MG63 (cell line): Measurements from ENCODE around the gene SPATA13. TPM values are rescaled to one million over a fixed set of nuclear protein-coding genes. Genes with fewer than 3 reads are reported as not detected.

Experiments used
- DNase-seq: peaks from one replicate; pipeline ENCODE4 v3.0.0-alpha.2; 2020
- H3K27me3 ChIP-seq: fragments of 250-450 bp; sonication (Bioruptor Pico); 2 replicates; pipeline ENCODE4 v1.5.1; 2020; ENCODE audit warnings: mild to moderate bottlenecking, moderate library complexity
- H3K36me3 ChIP-seq: fragments of 250-450 bp; sonication (Bioruptor Pico); 2 replicates; pipeline ENCODE4 v1.5.1; 2020; ENCODE audit warnings: mild to moderate bottlenecking, moderate library complexity
- H3K4me3 ChIP-seq: fragments of 250-450 bp; sonication (Bioruptor Pico); 2 replicates; pipeline ENCODE4 v1.5.1; 2020; ENCODE audit warnings: mild to moderate bottlenecking, moderate library complexity
- H3K9me3 ChIP-seq: fragments of 250-450 bp; sonication (Bioruptor Pico); 2 replicates; pipeline ENCODE4 v1.5.1; 2020; ENCODE audit warnings: mild to moderate bottlenecking, moderate library complexity
- total RNA-seq: library from RNA; depleted of rRNA; stranded (reverse); fragments of >200 nt; shearing (Covaris generic); gene quantifications from 2 replicates; pipeline ENCODE4 v1.2.3, GENCODE V29; 2014; ENCODE audit warnings: low replicate concordance

SPATA13 gene
- total RNA-seq, 1 experiment from 2014 or later, result 3.9 TPM

- Histone ChIP-seq H3K4me3 (no peak overlapping the region), H3K36me3 (no peaks in the 10 kb centered on the region; the same call in 1 of the 2 replicates), H3K27me3 (no peaks in the 10 kb centered on the region), H3K9me3 (no peaks in the 10 kb centered on the region)
- DNase-seq, result peak; percentile 23
These were observed 16.0 kb downstream of the SPATA13 start for GRCh38 chr13:24176351-24177101.

- Histone ChIP-seq H3K9me3 (no peaks in the 10 kb centered on the region), H3K27me3 (no peaks in the 10 kb centered on the region)
- DNase-seq, result no peak
These were observed 18.4 kb downstream of the SPATA13 start for GRCh38 chr13:24178847-24179485.

GRCh38 chr13:24179486-24179850 lies 18.9 kb downstream of the SPATA13 start:
- no peak for DNase-seq
- Histone ChIP-seq H3K9me3 (no peaks in the 10 kb centered on the region), H3K4me3 (no peak overlapping the region), H3K36me3 (no peaks in the 10 kb centered on the region), H3K27me3 (no peaks in the 10 kb centered on the region)

More at GRCh38 chr13:24178847-24179485, 18.4 kb downstream of the SPATA13 start:
- no peaks in the 10 kb centered on the region for H3K36me3 ChIP-seq
- H3K4me3 ChIP-seq, result no peak overlapping the region

GRCh38 chr13:24180750-24181377 lies 20.3 kb downstream of the SPATA13 start:
- H3K27me3 ChIP-seq, result no peaks in the 10 kb centered on the region
- H3K9me3 ChIP-seq, result no peaks in the 10 kb centered on the region
- DNase-seq, result no peak
- H3K36me3 ChIP-seq, result no peaks in the 10 kb centered on the region
- no peak overlapping the region for H3K4me3 ChIP-seq

- no peak for DNase-seq
- no peaks in the 10 kb centered on the region for H3K27me3 ChIP-seq
- H3K9me3 ChIP-seq, result no peaks in the 10 kb centered on the region
- H3K36me3 ChIP-seq, result no peaks in the 10 kb centered on the region
- H3K4me3 ChIP-seq, result no peak overlapping the region
These were observed 21.6 kb downstream of the SPATA13 start for GRCh38 chr13:24181991-24182702.

- H3K9me3 ChIP-seq, result no peaks in the 10 kb centered on the region
- H3K27me3 ChIP-seq, result no peaks in the 10 kb centered on the region
- DNase-seq, result no peak
- no peaks in the 10 kb centered on the region for H3K36me3 ChIP-seq
- no peak overlapping the region for H3K4me3 ChIP-seq
These were observed 22.2 kb downstream of the SPATA13 start for GRCh38 chr13:24182703-24183081.

GRCh38 chr13:24183741-24184182 lies 23.2 kb downstream of the SPATA13 start:
- Histone ChIP-seq H3K27me3 (no peaks in the 10 kb centered on the region), H3K9me3 (peaks cover under 1% of the 10 kb centered on the region; the same call in 1 of the 2 replicates), H3K36me3 (no peaks in the 10 kb centered on the region), H3K4me3 (no peak overlapping the region)
- DNase-seq, result no peak

GRCh38 chr13:24184265-24184841 lies 23.8 kb downstream of the SPATA13 start:
- Histone ChIP-seq H3K36me3 (no peaks in the 10 kb centered on the region), H3K9me3 (peaks cover 3% of the 10 kb centered on the region; the same call in 1 of the 2 replicates), H3K27me3 (no peaks in the 10 kb centered on the region), H3K4me3 (no peak overlapping the region)
- DNase-seq, result no peak

- DNase-seq, result no peak
- Histone ChIP-seq H3K36me3 (no peaks in the 10 kb centered on the region), H3K27me3 (no peaks in the 10 kb centered on the region), H3K9me3 (peaks cover 3% of the 10 kb centered on the region; the same call in 1 of the 2 replicates), H3K4me3 (no peak overlapping the region)
These were observed 24.4 kb downstream of the SPATA13 start for GRCh38 chr13:24184882-24185281.

GRCh38 chr13:24185591-24186232 lies 25.2 kb downstream of the SPATA13 start:
- Histone ChIP-seq H3K9me3 (peaks cover 3% of the 10 kb centered on the region; the same call in 1 of the 2 replicates), H3K27me3 (no peaks in the 10 kb centered on the region), H3K4me3 (no peak overlapping the region), H3K36me3 (no peaks in the 10 kb centered on the region)
- no peak for DNase-seq

- Histone ChIP-seq H3K36me3 (no peaks in the 10 kb centered on the region), H3K27me3 (no peaks in the 10 kb centered on the region), H3K9me3 (peaks cover 3% of the 10 kb centered on the region; the same call in 1 of the 2 replicates), H3K4me3 (no peak overlapping the region)
- no peak for DNase-seq
These were observed 26.7 kb downstream of the SPATA13 start for GRCh38 chr13:24187185-24187584.

- no peaks in the 10 kb centered on the region for H3K36me3 ChIP-seq
- H3K27me3 ChIP-seq, result no peaks in the 10 kb centered on the region
- H3K9me3 ChIP-seq, result peaks cover 3% of the 10 kb centered on the region; the same call in 1 of the 2 replicates
- no peak for DNase-seq
- no peak overlapping the region for H3K4me3 ChIP-seq
These were observed 31.7 kb downstream of the SPATA13 start for GRCh38 chr13:24192057-24192810.

GRCh38 chr13:24192811-24193162 lies 32.3 kb downstream of the SPATA13 start:
- Histone ChIP-seq H3K9me3 (peaks cover 3% of the 10 kb centered on the region; the same call in 1 of the 2 replicates), H3K36me3 (no peaks in the 10 kb centered on the region), H3K27me3 (no peaks in the 10 kb centered on the region), H3K4me3 (no peak overlapping the region)
- DNase-seq, result no peak

GRCh38 chr13:24194447-24194846 lies 33.9 kb downstream of the SPATA13 start:
- no peaks in the 10 kb centered on the region for H3K36me3 ChIP-seq
- DNase-seq, result no peak
- H3K4me3 ChIP-seq, result no peak overlapping the region
- H3K27me3 ChIP-seq, result no peaks in the 10 kb centered on the region
- H3K9me3 ChIP-seq, result no peaks in the 10 kb centered on the region

- Histone ChIP-seq H3K36me3 (no peaks in the 10 kb centered on the region), H3K4me3 (no peak overlapping the region), H3K9me3 (no peaks in the 10 kb centered on the region), H3K27me3 (no peaks in the 10 kb centered on the region)
- no peak for DNase-seq
These were observed 35.1 kb downstream of the SPATA13 start for GRCh38 chr13:24195626-24196025.
